ENCODE results near the gene TSC2.
"Not testable (repeated sequence)": the region's sequence is repeated elsewhere in the genome, so short reads cannot be mapped to it uniquely, and the experiment has no call there.

TSC2 gene

DNA sequence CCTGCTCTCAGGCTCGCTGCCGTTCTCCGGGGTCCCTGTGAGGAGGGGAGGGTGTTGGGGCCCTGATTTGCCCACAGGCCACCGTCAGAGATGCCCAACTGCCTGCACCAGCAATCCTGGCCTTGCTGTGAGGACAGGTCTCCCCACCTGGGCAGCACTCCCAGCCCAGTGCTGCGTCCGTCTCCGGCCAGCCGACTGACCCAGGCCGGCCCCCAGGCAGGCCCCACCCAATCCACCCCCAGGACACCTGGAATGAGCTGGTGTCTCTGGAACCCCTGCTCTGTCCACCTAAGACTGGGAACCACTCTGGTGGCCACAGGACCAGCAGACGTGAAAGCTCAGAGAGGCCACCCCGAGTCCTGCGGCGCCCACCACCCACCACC, 67.8 kb downstream of the TSC2 start:
- Histone ChIP-seq H3K79me2 (ENCODE audit: insufficient read depth, low read depth) (0 out of 2 replicates have a peak, but pooled peaks cover 3% of the 10 kb centered on the region), H3K36me3 (ENCODE audit: insufficient read depth) (no peaks in the 10 kb centered on the region), H3K4me1 (ENCODE audit: low read depth, poor library complexity, severe bottlenecking) (no peaks in the 10 kb centered on the region), H3K27me3 (ENCODE audit: insufficient read depth, low read depth) (no peaks in the 10 kb centered on the region), H3K4me2 (no peak overlapping the region), H3K4me3 (IDR thresholded peaks at IDR 0.05; ENCODE audit: insufficient read depth, low read depth, low read length) (no peak overlapping the region), H3K9ac (no peak overlapping the region), H4K20me1 (ENCODE audit: insufficient read depth) (no peaks in the 10 kb centered on the region), H2AFZ (ENCODE audit: low read depth) (no peak overlapping the region), H3K27ac (no peak overlapping the region)
- TF ChIP-seq, protein P1, sequence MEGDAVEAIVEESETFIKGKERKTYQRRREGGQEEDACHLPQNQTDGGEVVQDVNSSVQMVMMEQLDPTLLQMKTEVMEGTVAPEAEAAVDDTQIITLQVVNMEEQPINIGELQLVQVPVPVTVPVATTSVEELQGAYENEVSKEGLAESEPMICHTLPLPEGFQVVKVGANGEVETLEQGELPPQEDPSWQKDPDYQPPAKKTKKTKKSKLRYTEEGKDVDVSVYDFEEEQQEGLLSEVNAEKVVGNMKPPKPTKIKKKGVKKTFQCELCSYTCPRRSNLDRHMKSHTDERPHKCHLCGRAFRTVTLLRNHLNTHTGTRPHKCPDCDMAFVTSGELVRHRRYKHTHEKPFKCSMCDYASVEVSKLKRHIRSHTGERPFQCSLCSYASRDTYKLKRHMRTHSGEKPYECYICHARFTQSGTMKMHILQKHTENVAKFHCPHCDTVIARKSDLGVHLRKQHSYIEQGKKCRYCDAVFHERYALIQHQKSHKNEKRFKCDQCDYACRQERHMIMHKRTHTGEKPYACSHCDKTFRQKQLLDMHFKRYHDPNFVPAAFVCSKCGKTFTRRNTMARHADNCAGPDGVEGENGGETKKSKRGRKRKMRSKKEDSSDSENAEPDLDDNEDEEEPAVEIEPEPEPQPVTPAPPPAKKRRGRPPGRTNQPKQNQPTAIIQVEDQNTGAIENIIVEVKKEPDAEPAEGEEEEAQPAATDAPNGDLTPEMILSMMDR (conservative IDR thresholded peaks at IDR 0.05; ENCODE audit: low read depth, low read length): no peak

DNA sequence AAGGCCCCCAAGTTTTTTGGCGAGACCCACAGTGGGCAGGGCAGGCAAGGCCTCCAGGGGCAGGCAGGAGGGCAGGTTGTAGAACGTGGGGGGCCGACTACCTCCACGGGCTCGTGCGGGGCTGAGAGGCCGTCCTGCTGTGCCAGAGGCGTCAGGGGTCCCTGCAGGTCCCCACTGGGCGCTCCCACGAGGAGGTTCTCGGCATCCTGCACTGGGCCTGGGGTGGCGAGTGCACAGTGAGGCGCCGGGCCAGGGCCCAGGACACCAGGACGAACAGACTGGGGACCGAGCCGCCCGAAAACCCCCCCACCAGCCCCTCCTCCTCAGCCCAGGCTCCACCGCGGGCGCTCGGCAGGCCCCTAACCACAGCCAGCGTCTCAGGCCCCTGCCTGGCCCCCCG, 68.6 kb downstream of the TSC2 start:
- H4K20me1 ChIP-seq (ENCODE audit: insufficient read depth); H3K27ac ChIP-seq; H3K4me3 ChIP-seq (IDR thresholded peaks at IDR 0.05; ENCODE audit: insufficient read depth, low read depth, low read length); H3K9ac ChIP-seq; H3K4me1 ChIP-seq (ENCODE audit: low read depth, poor library complexity, severe bottlenecking); H3K27me3 ChIP-seq (ENCODE audit: insufficient read depth, low read depth); H3K79me2 ChIP-seq (ENCODE audit: insufficient read depth, low read depth); H2AFZ ChIP-seq (ENCODE audit: low read depth); H3K36me3 ChIP-seq (ENCODE audit: insufficient read depth); H3K4me2 ChIP-seq: not testable (repeated sequence)

DNA sequence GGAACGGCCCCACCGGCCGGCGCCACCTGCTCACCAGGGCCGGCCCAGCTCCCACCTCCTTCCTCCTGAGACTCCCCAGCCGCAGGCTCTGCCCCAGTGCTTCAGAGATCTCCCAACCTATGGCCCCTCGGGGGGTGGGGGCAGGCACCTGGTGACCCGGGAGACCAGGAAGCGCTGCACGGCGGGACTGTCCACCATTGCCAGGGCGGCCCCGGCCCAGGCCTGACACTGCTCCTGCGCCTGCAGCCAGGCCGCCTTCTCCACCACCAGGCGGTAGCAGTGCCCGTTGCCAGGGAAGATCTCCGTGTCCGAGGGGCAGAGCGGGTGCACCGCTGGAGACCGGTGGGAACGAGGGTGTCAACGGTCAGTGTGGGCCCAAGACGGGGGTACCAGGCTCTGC, 69.6 kb downstream of the TSC2 start:
- H3K9ac ChIP-seq; H3K36me3 ChIP-seq (ENCODE audit: insufficient read depth); H4K20me1 ChIP-seq (ENCODE audit: insufficient read depth); H3K4me2 ChIP-seq; H3K27ac ChIP-seq; H3K27me3 ChIP-seq (ENCODE audit: insufficient read depth, low read depth); H3K4me1 ChIP-seq (ENCODE audit: low read depth, poor library complexity, severe bottlenecking); H2AFZ ChIP-seq (ENCODE audit: low read depth); H3K79me2 ChIP-seq (ENCODE audit: insufficient read depth, low read depth); H3K4me3 ChIP-seq (IDR thresholded peaks at IDR 0.05; ENCODE audit: insufficient read depth, low read depth, low read length): not testable (repeated sequence)

DNA sequence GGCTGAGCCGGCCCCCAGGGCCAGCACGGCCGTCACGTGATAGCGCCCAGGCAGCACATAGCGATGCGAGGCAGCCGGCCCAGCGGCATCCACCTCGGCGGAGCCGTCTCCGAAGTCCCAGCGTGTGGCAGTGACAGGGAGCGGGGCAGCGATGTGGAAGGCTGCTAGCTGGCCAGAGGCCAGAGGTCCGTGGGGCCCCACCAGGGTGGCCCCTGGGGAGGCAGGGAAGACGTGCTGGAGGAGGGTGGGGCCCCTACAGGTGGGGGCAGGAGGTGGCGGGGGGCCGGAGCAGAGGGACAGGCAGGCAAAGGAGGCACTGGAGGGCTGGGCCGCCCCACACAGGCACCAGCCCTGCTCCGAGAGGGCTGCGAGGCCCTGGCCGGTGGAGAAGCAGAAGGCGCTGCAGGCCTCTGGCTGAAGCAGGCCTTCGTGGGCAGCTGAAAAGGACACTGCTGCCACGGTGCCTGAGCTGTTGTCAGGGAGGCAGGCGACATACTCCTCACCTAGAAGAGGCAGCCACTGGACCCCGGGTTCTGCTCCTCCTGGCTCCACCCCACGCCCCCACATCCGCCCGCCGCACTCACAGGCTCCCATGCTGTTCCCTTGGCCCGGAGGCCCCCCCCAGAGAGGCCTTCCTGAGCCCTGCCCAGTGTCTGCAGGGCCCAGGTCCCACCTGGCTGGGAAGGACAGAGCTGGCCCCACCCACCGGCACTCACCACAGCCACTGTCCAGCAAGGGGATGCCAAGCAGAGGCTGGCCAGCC, 70.4 kb downstream of the TSC2 start:
- H3K4me3 ChIP-seq (IDR thresholded peaks at IDR 0.05; ENCODE audit: insufficient read depth, low read depth, low read length); H3K4me2 ChIP-seq; H2AFZ ChIP-seq (ENCODE audit: low read depth); H3K27me3 ChIP-seq (ENCODE audit: insufficient read depth, low read depth); H3K36me3 ChIP-seq (ENCODE audit: insufficient read depth); H3K4me1 ChIP-seq (ENCODE audit: low read depth, poor library complexity, severe bottlenecking); H3K9ac ChIP-seq; H4K20me1 ChIP-seq (ENCODE audit: insufficient read depth); H3K27ac ChIP-seq; H3K79me2 ChIP-seq (ENCODE audit: insufficient read depth, low read depth): not testable (repeated sequence)

DNA sequence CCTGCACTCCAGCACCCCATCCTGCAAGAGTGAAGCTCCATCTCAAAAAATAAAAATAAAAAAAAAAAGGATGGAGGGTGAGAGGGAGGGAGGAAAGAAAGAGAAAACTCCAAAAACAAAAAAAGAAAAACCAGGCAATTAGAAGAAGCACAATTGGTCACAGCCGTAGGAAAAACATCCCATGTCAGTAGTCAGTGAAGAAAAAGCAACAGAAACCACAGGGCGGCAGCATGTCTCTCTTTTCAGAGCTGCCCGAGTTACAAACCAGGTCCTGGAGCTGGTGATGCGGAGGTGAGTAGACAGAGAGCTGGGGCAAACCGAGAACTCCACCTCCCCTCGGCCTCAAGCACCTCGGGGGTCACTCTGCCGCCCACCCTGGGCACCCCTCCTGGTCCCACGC, 73.5 kb downstream of the TSC2 start:
- not testable (repeated sequence) for H3K36me3 ChIP-seq (ENCODE audit: insufficient read depth); H3K27me3 ChIP-seq (ENCODE audit: insufficient read depth, low read depth); H4K20me1 ChIP-seq (ENCODE audit: insufficient read depth); H3K79me2 ChIP-seq (ENCODE audit: insufficient read depth, low read depth); H3K9ac ChIP-seq; H3K4me1 ChIP-seq (ENCODE audit: low read depth, poor library complexity, severe bottlenecking); H3K4me3 ChIP-seq (IDR thresholded peaks at IDR 0.05; ENCODE audit: insufficient read depth, low read depth, low read length); H2AFZ ChIP-seq (ENCODE audit: low read depth); H3K4me2 ChIP-seq; H3K27ac ChIP-seq

DNA sequence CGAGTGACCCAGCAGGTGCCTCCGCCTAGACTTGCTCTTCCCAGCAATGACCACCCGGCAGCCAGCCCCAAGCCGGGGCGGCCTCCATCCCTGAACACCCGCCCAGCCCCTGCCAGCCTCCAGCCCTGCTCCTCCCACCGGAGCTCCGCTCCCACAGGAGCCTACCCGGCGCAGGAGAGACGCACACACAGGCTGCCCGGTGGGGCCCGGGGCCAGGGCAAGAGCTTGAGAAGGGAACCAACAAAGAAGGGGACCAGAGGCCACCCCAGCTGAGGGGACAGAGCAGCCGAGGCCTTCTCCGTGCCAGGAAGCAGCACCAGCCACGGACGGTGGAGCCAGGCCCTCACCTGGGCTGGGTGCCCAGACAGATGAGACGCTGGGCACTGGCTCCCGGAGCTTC, 74.1 kb downstream of the TSC2 start:
- no peak overlapping the region for H3K27ac ChIP-seq
- TF ChIP-seq, protein P1 (conservative IDR thresholded peaks at IDR 0.05; ENCODE audit: low read depth, low read length): no peak
- no peak overlapping the region for H3K4me3 ChIP-seq (IDR thresholded peaks at IDR 0.05; ENCODE audit: insufficient read depth, low read depth, low read length)
- H3K4me1 ChIP-seq (ENCODE audit: low read depth, poor library complexity, severe bottlenecking): no peaks in the 10 kb centered on the region
- H3K27me3 ChIP-seq (ENCODE audit: insufficient read depth, low read depth): no peaks in the 10 kb centered on the region
- H2AFZ ChIP-seq (ENCODE audit: low read depth): no peak overlapping the region
- no peaks in the 10 kb centered on the region for H4K20me1 ChIP-seq (ENCODE audit: insufficient read depth)
- no peak overlapping the region for H3K9ac ChIP-seq
- no peaks in the 10 kb centered on the region for H3K36me3 ChIP-seq (ENCODE audit: insufficient read depth)
- H3K79me2 ChIP-seq (ENCODE audit: insufficient read depth, low read depth): peaks cover 6% of the 10 kb centered on the region; the same call in 1 of the 2 replicates
- H3K4me2 ChIP-seq: no peak overlapping the region

All from KMS-11 (cell line).